ENCODE measurements around the gene APBA1.

The APBA1 gene

DNA sequence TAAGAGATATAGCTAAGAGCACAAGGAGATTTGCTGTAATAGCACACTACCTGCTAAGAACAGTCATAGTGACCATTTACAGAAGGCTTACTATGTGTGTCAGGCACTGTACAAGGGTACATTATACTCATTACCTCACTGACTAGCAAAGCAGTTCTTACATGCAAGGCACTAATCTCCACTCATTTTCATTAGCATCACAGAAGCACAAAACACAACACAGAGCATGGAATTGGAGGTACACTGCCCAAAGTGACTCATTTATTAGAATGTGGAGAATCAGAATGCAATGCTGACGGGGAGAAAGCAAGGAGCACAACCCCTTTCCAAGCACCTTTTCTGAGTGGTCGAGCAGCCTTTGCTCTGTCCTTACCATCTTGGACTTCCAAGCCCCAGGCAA, 177.4 kb downstream of the APBA1 start:
- Histone ChIP-seq H3K4me3 (ENCODE audit: low read depth in 1 of 2, low read length in 2 of 2) (no peak overlapping the region), H3K27me3 (ENCODE audit: low read depth, low read length) (no peaks in the 10 kb centered on the region)

DNA sequence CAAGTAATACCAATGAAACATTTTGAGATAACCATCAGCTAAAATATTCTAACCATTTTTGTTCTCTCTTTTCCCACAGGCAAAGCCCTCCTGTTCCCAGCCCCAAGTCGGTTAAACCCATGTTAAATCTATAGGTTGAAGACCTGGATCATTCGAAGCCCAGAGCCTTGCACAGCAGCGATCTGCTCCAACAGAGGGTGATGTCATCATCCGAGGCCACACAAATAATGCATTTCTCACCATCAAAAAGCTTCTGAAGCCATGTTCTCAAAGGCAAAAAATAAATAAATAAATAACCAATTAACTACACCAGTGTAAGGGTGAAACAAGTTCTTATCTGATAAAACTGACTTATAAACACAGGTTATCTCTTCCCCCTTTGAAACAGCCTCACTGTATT, 178.0 kb downstream of the APBA1 start:
- no peak overlapping the region for H3K27ac ChIP-seq (ENCODE audit: low read length)
- no peaks in the 10 kb centered on the region for H3K9me3 ChIP-seq (ENCODE audit: control insufficient read depth in 1 of 2, low read length in 2 of 2)
- no peaks in the 10 kb centered on the region for H3K4me1 ChIP-seq (ENCODE audit: control insufficient read depth in 1 of 2, insufficient read depth in 2 of 2, low read length in 2 of 2)
- no peaks in the 10 kb centered on the region for H3K27me3 ChIP-seq (ENCODE audit: low read depth, low read length)
- H3K36me3 ChIP-seq (ENCODE audit: control insufficient read depth in 1 of 2, insufficient read depth in 2 of 2, low read length in 2 of 2), result no peaks in the 10 kb centered on the region
- no peak overlapping the region for H3K4me3 ChIP-seq (ENCODE audit: low read depth in 1 of 2, low read length in 2 of 2)

More for the DNA sequence above, 177.4 kb downstream of the APBA1 start:
- Histone ChIP-seq H3K36me3 (ENCODE audit: control insufficient read depth in 1 of 2, insufficient read depth in 2 of 2, low read length in 2 of 2) (no peaks in the 10 kb centered on the region), H3K27ac (ENCODE audit: low read length) (no peak overlapping the region), H3K9me3 (ENCODE audit: control insufficient read depth in 1 of 2, low read length in 2 of 2) (no peaks in the 10 kb centered on the region), H3K4me1 (ENCODE audit: control insufficient read depth in 1 of 2, insufficient read depth in 2 of 2, low read length in 2 of 2) (no peaks in the 10 kb centered on the region)

DNA sequence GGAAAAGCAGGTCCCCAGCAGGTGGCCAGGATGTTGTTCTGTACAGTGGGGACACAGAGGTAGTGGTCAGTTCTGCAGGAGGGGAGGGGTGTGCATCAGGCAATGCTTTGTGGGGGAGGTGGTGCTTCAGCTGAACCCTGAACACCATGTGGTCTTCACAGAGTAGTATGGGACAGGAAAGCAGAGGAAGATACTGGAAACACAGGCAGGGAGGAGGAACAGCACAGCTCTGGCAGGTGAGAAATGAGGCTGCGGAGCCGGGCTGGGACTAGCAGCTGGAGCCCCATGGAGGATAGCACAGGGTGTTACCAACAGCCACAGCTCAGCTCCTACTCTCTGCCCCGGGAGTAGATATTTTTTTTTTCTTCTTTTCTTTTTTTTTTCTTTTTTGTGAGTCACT, 185.7 kb downstream of the APBA1 start:
- Histone ChIP-seq H3K4me3 (ENCODE audit: low read depth in 1 of 2, low read length in 2 of 2) (no peak overlapping the region), H3K27me3 (ENCODE audit: low read depth, low read length) (no peaks in the 10 kb centered on the region), H3K4me1 (ENCODE audit: control insufficient read depth in 1 of 2, insufficient read depth in 2 of 2, low read length in 2 of 2) (no peaks in the 10 kb centered on the region), H3K27ac (ENCODE audit: low read length) (no peak overlapping the region), H3K9me3 (ENCODE audit: control insufficient read depth in 1 of 2, low read length in 2 of 2) (no peaks in the 10 kb centered on the region), H3K36me3 (ENCODE audit: control insufficient read depth in 1 of 2, insufficient read depth in 2 of 2, low read length in 2 of 2) (no peaks in the 10 kb centered on the region)

DNA sequence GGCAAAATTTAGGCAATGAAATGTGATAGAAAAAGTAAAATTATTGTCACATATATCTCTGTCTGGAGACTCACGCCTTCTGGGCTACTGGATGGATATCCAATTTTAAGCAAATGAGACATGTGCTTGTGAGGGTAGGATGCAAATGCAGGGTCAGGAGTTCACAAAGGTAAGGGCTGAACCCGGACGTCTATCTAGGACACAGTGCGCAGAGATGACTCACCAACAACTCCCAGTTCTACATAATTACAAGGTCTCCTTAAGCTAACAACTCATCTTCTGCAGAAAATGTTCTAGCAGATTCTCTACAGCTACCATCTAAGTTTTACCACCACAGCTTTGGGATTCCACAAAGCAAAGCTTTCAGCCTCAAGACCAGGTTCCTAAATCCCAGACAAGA, 186.7 kb downstream of the APBA1 start:
- no peak overlapping the region for H3K27ac ChIP-seq (ENCODE audit: low read length)
- no peaks in the 10 kb centered on the region for H3K9me3 ChIP-seq (ENCODE audit: control insufficient read depth in 1 of 2, low read length in 2 of 2)
- no peaks in the 10 kb centered on the region for H3K4me1 ChIP-seq (ENCODE audit: control insufficient read depth in 1 of 2, insufficient read depth in 2 of 2, low read length in 2 of 2)
- H3K36me3 ChIP-seq (ENCODE audit: control insufficient read depth in 1 of 2, insufficient read depth in 2 of 2, low read length in 2 of 2), result no peaks in the 10 kb centered on the region
- H3K4me3 ChIP-seq (ENCODE audit: low read depth in 1 of 2, low read length in 2 of 2), result no peak overlapping the region
- H3K27me3 ChIP-seq (ENCODE audit: low read depth, low read length), result no peaks in the 10 kb centered on the region

DNA sequence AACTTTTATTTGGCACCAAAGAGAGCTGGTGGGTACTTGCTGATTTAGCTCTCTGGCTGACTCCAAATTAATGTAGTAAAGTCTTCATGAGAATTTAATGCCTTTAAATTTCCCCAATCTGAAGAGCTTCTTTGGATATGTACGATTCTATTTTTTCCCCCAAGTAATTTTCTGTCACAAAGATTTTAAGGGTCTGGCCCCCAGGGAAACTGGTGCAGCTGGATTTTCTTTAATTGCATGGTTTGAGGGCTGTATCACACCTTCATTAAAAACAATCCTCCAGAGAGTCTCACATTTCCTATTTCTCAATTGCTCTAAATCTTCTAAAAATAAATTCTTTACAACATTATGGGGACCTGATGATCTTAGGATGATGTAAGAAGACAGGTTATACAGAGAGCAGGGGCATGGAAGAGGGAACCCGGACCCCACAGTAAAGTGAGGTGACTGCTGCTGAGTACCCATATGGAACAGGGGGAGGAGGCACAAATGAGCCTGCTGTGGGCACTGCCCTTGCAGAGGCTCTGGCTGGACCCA, 188.2 kb downstream of the APBA1 start:
- Histone ChIP-seq H3K27me3 (ENCODE audit: low read depth, low read length) (no peaks in the 10 kb centered on the region), H3K36me3 (ENCODE audit: control insufficient read depth in 1 of 2, insufficient read depth in 2 of 2, low read length in 2 of 2) (no peaks in the 10 kb centered on the region), H3K9me3 (ENCODE audit: control insufficient read depth in 1 of 2, low read length in 2 of 2) (no peaks in the 10 kb centered on the region), H3K4me1 (ENCODE audit: control insufficient read depth in 1 of 2, insufficient read depth in 2 of 2, low read length in 2 of 2) (no peaks in the 10 kb centered on the region), H3K4me3 (ENCODE audit: low read depth in 1 of 2, low read length in 2 of 2) (no peak overlapping the region), H3K27ac (ENCODE audit: low read length) (no peak overlapping the region)

DNA sequence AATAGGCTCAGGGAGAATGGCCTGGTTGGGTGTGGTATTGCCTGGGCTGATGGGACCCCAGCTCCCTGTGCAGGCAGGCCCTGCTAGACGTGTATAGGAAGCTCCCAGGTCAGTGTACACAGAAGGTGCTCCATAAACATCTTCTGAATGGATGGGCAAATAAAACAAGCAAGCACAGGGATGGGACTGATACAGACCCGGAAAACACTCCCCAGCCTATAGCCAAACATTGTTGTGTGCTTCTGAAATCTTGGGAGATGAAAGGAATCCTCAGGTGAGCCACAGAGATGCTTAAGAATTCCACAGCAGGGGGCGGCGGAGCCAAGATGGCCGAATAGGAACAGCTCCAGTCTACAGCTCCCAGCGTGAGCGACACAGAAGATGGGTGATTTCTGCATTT, 195.4 kb downstream of the APBA1 start:
- no peak overlapping the region for H3K4me3 ChIP-seq (ENCODE audit: low read depth in 1 of 2, low read length in 2 of 2)
- no peaks in the 10 kb centered on the region for H3K4me1 ChIP-seq (ENCODE audit: control insufficient read depth in 1 of 2, insufficient read depth in 2 of 2, low read length in 2 of 2)
- H3K9me3 ChIP-seq (ENCODE audit: control insufficient read depth in 1 of 2, low read length in 2 of 2), result no peaks in the 10 kb centered on the region
- no peaks in the 10 kb centered on the region for H3K36me3 ChIP-seq (ENCODE audit: control insufficient read depth in 1 of 2, insufficient read depth in 2 of 2, low read length in 2 of 2)
- H3K27ac ChIP-seq (ENCODE audit: low read length), result no peak overlapping the region
- H3K27me3 ChIP-seq (ENCODE audit: low read depth, low read length), result no peaks in the 10 kb centered on the region

DNA sequence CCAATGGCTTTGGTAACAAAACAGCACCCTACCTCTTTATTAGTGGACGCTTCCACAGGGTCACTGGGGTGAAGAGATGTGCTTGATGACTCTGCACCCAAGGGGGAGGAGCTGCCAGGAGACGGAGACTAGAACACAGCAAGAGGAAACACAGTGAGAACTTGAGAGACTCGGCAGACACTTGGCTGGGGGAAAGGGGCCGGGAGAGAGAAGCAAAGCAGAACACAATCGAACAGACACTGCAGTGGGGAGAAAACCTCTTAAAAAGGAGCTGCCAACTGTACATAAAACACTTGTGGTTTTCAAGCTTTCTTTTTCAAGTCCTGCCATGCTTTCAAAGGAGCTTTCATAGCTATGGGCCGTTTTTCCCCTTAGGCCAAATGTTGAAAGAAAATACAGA, 196.2 kb downstream of the APBA1 start:
- no peaks in the 10 kb centered on the region for H3K36me3 ChIP-seq (ENCODE audit: control insufficient read depth in 1 of 2, insufficient read depth in 2 of 2, low read length in 2 of 2)
- H3K4me1 ChIP-seq (ENCODE audit: control insufficient read depth in 1 of 2, insufficient read depth in 2 of 2, low read length in 2 of 2), result no peaks in the 10 kb centered on the region
- no peak overlapping the region for H3K4me3 ChIP-seq (ENCODE audit: low read depth in 1 of 2, low read length in 2 of 2)
- H3K9me3 ChIP-seq (ENCODE audit: control insufficient read depth in 1 of 2, low read length in 2 of 2), result no peaks in the 10 kb centered on the region
- H3K27ac ChIP-seq (ENCODE audit: low read length), result no peak overlapping the region
- H3K27me3 ChIP-seq (ENCODE audit: low read depth, low read length), result no peaks in the 10 kb centered on the region

DNA sequence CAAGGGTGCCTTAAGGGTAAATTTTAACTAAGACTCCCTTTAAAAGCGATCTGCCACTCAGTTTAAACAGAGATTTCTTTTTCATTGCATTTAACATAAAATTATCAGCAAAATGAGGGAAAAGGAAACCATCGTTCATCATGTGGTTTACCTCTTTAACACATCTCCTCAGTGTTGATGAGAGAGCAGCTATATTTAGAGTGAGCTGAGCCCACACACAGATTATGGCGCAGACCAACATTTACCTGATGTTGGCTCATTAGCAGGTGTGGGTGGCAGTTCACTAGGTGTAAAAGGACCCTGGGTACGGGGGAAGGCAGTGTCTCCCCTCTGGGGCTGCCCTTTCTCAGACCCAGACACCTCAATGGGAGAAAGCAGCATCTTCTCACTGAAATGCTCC, 197.3 kb downstream of the APBA1 start:
- Histone ChIP-seq H3K9me3 (ENCODE audit: control insufficient read depth in 1 of 2, low read length in 2 of 2) (no peaks in the 10 kb centered on the region), H3K27me3 (ENCODE audit: low read depth, low read length) (no peaks in the 10 kb centered on the region), H3K4me3 (ENCODE audit: low read depth in 1 of 2, low read length in 2 of 2) (no peak overlapping the region), H3K27ac (ENCODE audit: low read length) (no peak overlapping the region), H3K4me1 (ENCODE audit: control insufficient read depth in 1 of 2, insufficient read depth in 2 of 2, low read length in 2 of 2) (no peaks in the 10 kb centered on the region), H3K36me3 (ENCODE audit: control insufficient read depth in 1 of 2, insufficient read depth in 2 of 2, low read length in 2 of 2) (no peaks in the 10 kb centered on the region)

DNA sequence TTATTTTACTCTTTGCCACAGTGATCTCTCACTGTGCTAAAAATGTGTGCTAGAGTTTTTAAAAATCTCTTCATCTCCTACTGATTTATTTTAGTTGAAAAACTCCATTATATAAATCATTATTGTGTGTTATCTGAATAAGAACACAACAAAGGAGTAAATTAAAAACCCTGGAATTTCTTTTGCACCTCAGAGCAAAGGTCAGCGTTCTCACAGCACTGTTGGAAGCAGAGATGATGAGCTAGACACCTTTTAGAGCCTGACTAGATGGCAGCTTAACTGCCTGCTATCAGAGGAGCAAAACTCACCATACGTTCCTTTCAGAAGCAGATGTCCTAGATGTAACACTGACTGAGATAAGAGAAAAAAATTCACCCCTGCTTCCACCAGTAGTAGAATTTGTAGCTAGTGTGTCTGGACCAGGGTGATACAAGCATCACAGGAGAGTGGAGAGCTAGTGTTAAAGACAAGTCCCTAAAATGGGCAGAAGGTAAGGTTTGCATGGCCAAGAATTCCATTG, 200.0 kb downstream of the APBA1 start:
- Histone ChIP-seq H3K4me1 (ENCODE audit: control insufficient read depth in 1 of 2, insufficient read depth in 2 of 2, low read length in 2 of 2) (no peaks in the 10 kb centered on the region), H3K36me3 (ENCODE audit: control insufficient read depth in 1 of 2, insufficient read depth in 2 of 2, low read length in 2 of 2) (no peaks in the 10 kb centered on the region)

DNA sequence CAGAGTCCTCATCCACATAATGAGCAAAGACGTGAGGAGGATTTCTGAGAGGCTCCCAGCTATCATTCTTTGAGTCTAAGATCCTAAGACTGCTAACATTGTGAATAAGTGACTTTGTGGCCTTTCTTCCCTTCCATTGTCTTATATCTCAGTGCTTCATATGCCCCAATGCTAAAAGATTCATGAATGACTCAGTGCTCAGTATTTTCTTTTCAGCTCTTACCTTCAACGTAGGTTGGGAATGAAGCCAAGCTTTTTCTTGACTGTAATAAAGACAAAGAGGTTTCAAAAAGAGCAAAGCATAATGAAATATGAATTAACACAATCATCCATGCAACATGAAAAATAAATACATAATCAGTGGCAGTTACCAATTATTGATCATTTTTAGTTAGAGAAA, 200.7 kb downstream of the APBA1 start:
- H3K27me3 ChIP-seq (ENCODE audit: low read depth, low read length), result no peaks in the 10 kb centered on the region
- no peaks in the 10 kb centered on the region for H3K9me3 ChIP-seq (ENCODE audit: control insufficient read depth in 1 of 2, low read length in 2 of 2)
- no peaks in the 10 kb centered on the region for H3K36me3 ChIP-seq (ENCODE audit: control insufficient read depth in 1 of 2, insufficient read depth in 2 of 2, low read length in 2 of 2)
- no peaks in the 10 kb centered on the region for H3K4me1 ChIP-seq (ENCODE audit: control insufficient read depth in 1 of 2, insufficient read depth in 2 of 2, low read length in 2 of 2)
- no peak overlapping the region for H3K27ac ChIP-seq (ENCODE audit: low read length)
- H3K4me3 ChIP-seq (ENCODE audit: low read depth in 1 of 2, low read length in 2 of 2), result no peak overlapping the region

More for the DNA sequence above, 200.0 kb downstream of the APBA1 start:
- Histone ChIP-seq H3K27me3 (ENCODE audit: low read depth, low read length) (no peaks in the 10 kb centered on the region), H3K27ac (ENCODE audit: low read length) (no peak overlapping the region), H3K4me3 (ENCODE audit: low read depth in 1 of 2, low read length in 2 of 2) (no peak overlapping the region), H3K9me3 (ENCODE audit: control insufficient read depth in 1 of 2, low read length in 2 of 2) (no peaks in the 10 kb centered on the region)

DNA sequence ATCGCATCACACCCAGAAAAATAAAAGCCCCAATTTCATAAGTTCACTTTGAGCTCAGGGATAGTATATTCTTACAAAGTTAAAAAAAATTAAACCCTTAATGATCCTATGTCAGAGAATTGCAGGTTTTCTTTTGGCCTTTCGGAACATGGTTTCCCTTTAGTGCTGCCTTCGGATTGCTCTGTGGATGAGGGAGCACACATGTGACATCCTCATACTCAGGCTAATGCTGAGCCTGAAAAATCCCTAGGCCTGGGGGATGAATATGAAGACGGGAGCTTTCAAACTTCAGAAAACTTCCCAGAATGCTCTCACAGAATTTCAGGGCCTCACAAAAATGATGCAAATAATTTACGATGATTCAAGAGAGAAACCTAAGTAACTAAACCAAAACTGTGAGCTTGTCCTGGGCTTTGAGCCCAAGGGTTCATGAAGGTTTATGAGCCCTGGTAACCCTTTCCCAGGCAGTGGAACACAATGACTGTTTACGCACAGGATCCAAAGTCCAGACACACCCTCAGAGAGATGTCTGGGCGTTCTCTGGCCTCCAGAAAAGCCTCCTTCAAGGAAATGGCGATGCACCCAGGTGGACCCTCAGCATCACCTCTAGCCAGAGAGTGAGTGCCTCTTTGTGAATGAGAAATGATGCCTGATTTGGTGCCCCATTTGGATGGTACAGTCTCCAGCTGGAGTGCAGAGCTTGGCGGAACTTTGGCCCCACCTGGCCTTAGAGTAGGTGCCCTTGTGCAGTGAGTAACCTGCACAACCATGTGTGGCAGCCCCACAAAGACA, 201.8 kb downstream of the APBA1 start:
- Histone ChIP-seq H3K27ac (ENCODE audit: low read length) (no peak overlapping the region), H3K36me3 (ENCODE audit: control insufficient read depth in 1 of 2, insufficient read depth in 2 of 2, low read length in 2 of 2) (no peaks in the 10 kb centered on the region), H3K27me3 (ENCODE audit: low read depth, low read length) (no peaks in the 10 kb centered on the region), H3K4me1 (ENCODE audit: control insufficient read depth in 1 of 2, insufficient read depth in 2 of 2, low read length in 2 of 2) (no peaks in the 10 kb centered on the region), H3K4me3 (ENCODE audit: low read depth in 1 of 2, low read length in 2 of 2) (peak overlapping the region in 1 of 2 donors; percentile 5), H3K9me3 (ENCODE audit: control insufficient read depth in 1 of 2, low read length in 2 of 2) (no peaks in the 10 kb centered on the region)

DNA sequence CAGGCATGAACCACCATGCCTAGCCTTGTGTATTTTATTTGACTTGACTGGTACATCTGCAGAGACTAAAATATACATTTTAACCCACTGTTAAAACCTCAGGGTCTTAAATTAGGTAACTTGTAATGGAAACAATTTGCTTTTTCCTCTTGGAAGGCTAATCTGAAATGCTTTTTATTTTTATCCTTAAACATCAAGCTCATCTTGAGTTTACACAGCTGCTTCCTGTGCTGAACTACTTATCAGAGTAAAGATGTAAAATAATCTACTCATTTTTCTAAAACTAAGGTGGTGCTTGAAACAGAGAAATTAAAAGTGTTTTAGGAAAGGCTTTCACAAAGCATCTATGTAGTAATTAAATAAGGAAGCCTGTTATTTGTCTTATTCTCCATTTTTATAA, 203.0 kb downstream of the APBA1 start:
- no peak overlapping the region for H3K27ac ChIP-seq (ENCODE audit: low read length)
- no peaks in the 10 kb centered on the region for H3K36me3 ChIP-seq (ENCODE audit: control insufficient read depth in 1 of 2, insufficient read depth in 2 of 2, low read length in 2 of 2)
- no peak overlapping the region for H3K4me3 ChIP-seq (ENCODE audit: low read depth in 1 of 2, low read length in 2 of 2)
- H3K4me1 ChIP-seq (ENCODE audit: control insufficient read depth in 1 of 2, insufficient read depth in 2 of 2, low read length in 2 of 2), result no peaks in the 10 kb centered on the region
- H3K27me3 ChIP-seq (ENCODE audit: low read depth, low read length), result no peaks in the 10 kb centered on the region
- no peaks in the 10 kb centered on the region for H3K9me3 ChIP-seq (ENCODE audit: control insufficient read depth in 1 of 2, low read length in 2 of 2)

All from muscle layer of duodenum (tissue), 2 donors.